HepG2 (cell line): Measurements from ENCODE around the gene ZNFX1. TPM values are rescaled to one million over a fixed set of nuclear protein-coding genes. Genes with fewer than 3 reads are reported as not detected.
A peak's percentile ranks its signal among the peaks of the same experiment; 100 is the strongest.

Experiments
- CAMTA2 ChIP-seq: sonication (generic); formaldehyde crosslinking; IDR thresholded peaks from 2 replicates; pipeline ENCODE4 v1.4.0; 2020; ENCODE audit warnings: mild to moderate bottlenecking, missing genetic modification reagents, borderline replicate concordance
- EP300 ChIP-seq, 3 experiments: sonication (generic) in 1 of 3; formaldehyde crosslinking in 1 of 3; IDR thresholded peaks; 2 replicates each; pipeline versions ENCODE4 v1.5.1 to v1.6.1; 2011 to 2020; ENCODE audit warnings: low read depth in 2 of 3, low read length in 2 of 3, borderline replicate concordance in 1 of 3, improper control_type of control experiment in 1 of 3, mild to moderate bottlenecking in 1 of 3, missing genetic modification reagents in 1 of 3, moderate library complexity in 1 of 3
- ETV6 ChIP-seq: sonication (generic); formaldehyde crosslinking; conservative IDR thresholded peaks from 2 replicates; pipeline ENCODE4 v1.4.0; 2020; ENCODE audit warnings: missing genetic modification reagents
- EZH2 ChIP-seq: conservative IDR thresholded peaks from 2 replicates; pipeline ENCODE4 v1.6.1; 2012; ENCODE audit warnings: mild to moderate bottlenecking, low read depth, low read length, moderate library complexity
- FOXK1 ChIP-seq: sonication (generic); formaldehyde crosslinking; IDR thresholded peaks from 2 replicates; pipeline ENCODE4 v1.4.0; 2020; ENCODE audit warnings: low read depth, missing genetic modification reagents, borderline replicate concordance
- GABPB1 ChIP-seq: IDR thresholded peaks from 2 replicates; pipeline ENCODE4 v1.6.1; 2016; ENCODE audit warnings: mild to moderate bottlenecking, missing genetic modification reagents, moderate library complexity, missing compliant biosample characterization
- JARID2 ChIP-seq: sonication (generic); formaldehyde crosslinking; IDR thresholded peaks from 2 replicates; pipeline ENCODE4 v1.8.1; 2023; ENCODE audit warnings: missing genetic modification reagents, inconsistent platforms; ENCODE audit not compliant: insufficient replicate concordance
- KDM3A ChIP-seq: IDR thresholded peaks from 2 replicates; pipeline ENCODE4 v1.6.1; 2018; ENCODE audit warnings: low read depth, missing compliant biosample characterization
- KLF6 ChIP-seq: IDR thresholded peaks from 2 replicates; pipeline ENCODE4 v1.8.0; 2016; ENCODE audit warnings: missing biosample characterization, missing genetic modification reagents
- MXD3 ChIP-seq: IDR thresholded peaks from 2 replicates; pipeline ENCODE4 v1.6.1; 2016; ENCODE audit warnings: mild to moderate bottlenecking, missing biosample characterization, missing genetic modification reagents
- ZBTB34 ChIP-seq: sonication (generic); formaldehyde crosslinking; IDR thresholded peaks from 2 replicates; pipeline ENCODE4 v1.8.0; 2022; ENCODE audit warnings: mild to moderate bottlenecking, missing genetic modification reagents
- ZBTB42 ChIP-seq: sonication (generic); formaldehyde crosslinking; IDR thresholded peaks from 2 replicates; pipeline ENCODE4 v1.5.0; 2020; ENCODE audit warnings: mild to moderate bottlenecking, missing genetic modification reagents
- ZNF232 ChIP-seq: sonication (generic); formaldehyde crosslinking; IDR thresholded peaks from 2 replicates; pipeline ENCODE4 v1.4.0; 2020; ENCODE audit warnings: missing genetic modification reagents, borderline replicate concordance
- ZNF251 ChIP-seq: sonication (generic); formaldehyde crosslinking; IDR thresholded peaks from 2 replicates; pipeline ENCODE4 v1.9.0; 2021; ENCODE audit warnings: mild to moderate bottlenecking, missing genetic modification reagents
- ZNF343 ChIP-seq: sonication (generic); formaldehyde crosslinking; IDR thresholded peaks from 2 replicates; pipeline ENCODE4 v1.4.0; 2020; ENCODE audit warnings: mild to moderate bottlenecking, missing genetic modification reagents
- ZNF549 ChIP-seq: sonication (generic); formaldehyde crosslinking; IDR thresholded peaks from 2 replicates; pipeline ENCODE4 v1.5.0; 2020; ENCODE audit warnings: missing genetic modification reagents
- ZNF557 ChIP-seq: sonication (generic); formaldehyde crosslinking; IDR thresholded peaks from 2 replicates; pipeline ENCODE4 v1.4.0; 2020; ENCODE audit warnings: missing genetic modification reagents
- ZNF777 ChIP-seq: sonication (generic); formaldehyde crosslinking; IDR thresholded peaks from 2 replicates; pipeline ENCODE4 v1.4.0; 2020; ENCODE audit warnings: missing genetic modification reagents
- ZSCAN5A ChIP-seq: sonication (generic); formaldehyde crosslinking; IDR thresholded peaks from 2 replicates; pipeline ENCODE4 v1.8.0; 2022; ENCODE audit warnings: mild to moderate bottlenecking, missing genetic modification reagents, borderline replicate concordance
- polyA plus RNA-seq, 8 experiments: library from polyadenylated mRNA; depleted of rRNA in 3 of 8; stranded (reverse) in 7 of 8; unstranded in 1 of 8; fragments of >200 nt; fragmentation: Illumina TruSeq in 4 of 8; extraction: Trizol in 4 of 8; gene quantifications; 2 replicates each; pipeline versions ENCODE4 v1.2.1 to v1.2.3, GENCODE V29; 2011 to 2016; ENCODE audit warnings: low read depth in 4 of 8, missing spikeins in 1 of 8, mixed read lengths in 1 of 8; ENCODE audit not compliant: insufficient read depth in 1 of 8
- total RNA-seq, 5 experiments: library from RNA; depleted of rRNA; stranded (reverse); fragments of >200 nt; fragmentation: Illumina TruSeq; extraction: Trizol; gene quantifications; 2 replicates each; pipeline ENCODE4 v1.2.3, GENCODE V29; 2016; ENCODE audit warnings: low read depth in 1 of 5
- TF ChIP-seq, protein P1 (sequence below): sonication (generic); formaldehyde crosslinking; IDR thresholded peaks from 2 replicates; pipeline ENCODE4 v1.4.0; 2020; ENCODE audit warnings: low read depth, missing genetic modification reagents
- TF ChIP-seq, protein P2 (sequence below): sonication (generic); formaldehyde crosslinking; IDR thresholded peaks from 2 replicates; pipeline ENCODE4 v1.5.0; 2020; ENCODE audit warnings: missing genetic modification reagents, mild to moderate bottlenecking, borderline replicate concordance

The ZNFX1 gene
- total and polyA plus RNA-seq, 2 of the 13 experiments (the other 11 are each of a cell fraction or from before 2014, with no cell fraction given), result 2.9 to 11.1 TPM

GRCh38 chr20:49219924-49220831, 57.7 kb downstream of the ZNFX1 start (continued):
- no peak for TF ChIP-seq ZNF549 (CRISPR knock-in tag)
- TF ChIP-seq ZNF557 (CRISPR knock-in tag), result no peak
- TF ChIP-seq CAMTA2 (CRISPR knock-in tag), result no peak
- 0 out of 2 replicates have a peak, but pooled peaks have one; percentile 23 for TF ChIP-seq ZBTB42 (CRISPR knock-in tag)
- no peak for TF ChIP-seq KDM3A (CRISPR knock-in tag)
- TF ChIP-seq EZH2, result no peak
- peak; percentile 49; the same call in 1 of the 2 replicates for TF ChIP-seq GABPB1
- TF ChIP-seq, protein P1, sequence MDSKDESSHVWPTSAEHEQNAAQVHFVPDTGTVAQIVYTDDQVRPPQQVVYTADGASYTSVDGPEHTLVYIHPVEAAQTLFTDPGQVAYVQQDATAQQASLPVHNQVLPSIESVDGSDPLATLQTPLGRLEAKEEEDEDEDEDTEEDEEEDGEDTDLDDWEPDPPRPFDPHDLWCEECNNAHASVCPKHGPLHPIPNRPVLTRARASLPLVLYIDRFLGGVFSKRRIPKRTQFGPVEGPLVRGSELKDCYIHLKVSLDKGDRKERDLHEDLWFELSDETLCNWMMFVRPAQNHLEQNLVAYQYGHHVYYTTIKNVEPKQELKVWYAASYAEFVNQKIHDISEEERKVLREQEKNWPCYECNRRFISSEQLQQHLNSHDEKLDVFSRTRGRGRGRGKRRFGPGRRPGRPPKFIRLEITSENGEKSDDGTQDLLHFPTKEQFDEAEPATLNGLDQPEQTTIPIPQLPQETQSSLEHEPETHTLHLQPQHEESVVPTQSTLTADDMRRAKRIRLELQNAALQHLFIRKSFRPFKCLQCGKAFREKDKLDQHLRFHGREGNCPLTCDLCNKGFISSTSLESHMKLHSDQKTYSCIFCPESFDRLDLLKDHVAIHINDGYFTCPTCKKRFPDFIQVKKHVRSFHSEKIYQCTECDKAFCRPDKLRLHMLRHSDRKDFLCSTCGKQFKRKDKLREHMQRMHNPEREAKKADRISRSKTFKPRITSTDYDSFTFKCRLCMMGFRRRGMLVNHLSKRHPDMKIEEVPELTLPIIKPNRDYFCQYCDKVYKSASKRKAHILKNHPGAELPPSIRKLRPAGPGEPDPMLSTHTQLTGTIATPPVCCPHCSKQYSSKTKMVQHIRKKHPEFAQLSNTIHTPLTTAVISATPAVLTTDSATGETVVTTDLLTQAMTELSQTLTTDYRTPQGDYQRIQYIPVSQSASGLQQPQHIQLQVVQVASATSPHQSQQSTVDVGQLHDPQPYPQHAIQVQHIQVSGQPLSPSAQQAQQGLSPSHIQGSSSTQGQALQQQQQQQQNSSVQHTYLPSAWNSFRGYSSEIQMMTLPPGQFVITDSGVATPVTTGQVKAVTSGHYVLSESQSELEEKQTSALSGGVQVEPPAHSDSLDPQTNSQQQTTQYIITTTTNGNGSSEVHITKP, result 0 out of 2 replicates have a peak, but pooled peaks have one; percentile 3
- TF ChIP-seq FOXK1, result no peak
- no peak for TF ChIP-seq JARID2 (CRISPR knock-in tag)
- TF ChIP-seq ETV6 (CRISPR knock-in tag), result no peak
- no peak for TF ChIP-seq ZSCAN5A (CRISPR knock-in tag)
- TF ChIP-seq, protein P2, sequence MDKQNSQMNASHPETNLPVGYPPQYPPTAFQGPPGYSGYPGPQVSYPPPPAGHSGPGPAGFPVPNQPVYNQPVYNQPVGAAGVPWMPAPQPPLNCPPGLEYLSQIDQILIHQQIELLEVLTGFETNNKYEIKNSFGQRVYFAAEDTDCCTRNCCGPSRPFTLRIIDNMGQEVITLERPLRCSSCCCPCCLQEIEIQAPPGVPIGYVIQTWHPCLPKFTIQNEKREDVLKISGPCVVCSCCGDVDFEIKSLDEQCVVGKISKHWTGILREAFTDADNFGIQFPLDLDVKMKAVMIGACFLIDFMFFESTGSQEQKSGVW (CRISPR knock-in tag), result 0 out of 2 replicates have a peak, but pooled peaks have one; percentile 36
- TF ChIP-seq ZNF777 (CRISPR knock-in tag), result no peak
- TF ChIP-seq MXD3 (CRISPR knock-in tag), result no peak
- TF ChIP-seq ZNF251 (CRISPR knock-in tag), result no peak
- no peak for TF ChIP-seq ZBTB34 (CRISPR knock-in tag)
- no peak for TF ChIP-seq ZNF232 (CRISPR knock-in tag)
- TF ChIP-seq KLF6, result no peak
- no peak for TF ChIP-seq EP300 (IDR thresholded peaks at IDR 0.05; ENCODE audit: low read depth in 2 of 2, low read length in 2 of 2)
- 0 out of 2 replicates have a peak, but pooled peaks have one; percentile 8 for TF ChIP-seq EP300 (CRISPR knock-in tag; IDR thresholded peaks at IDR 0.05; ENCODE audit: borderline replicate concordance)
- TF ChIP-seq ZNF343, result no peak
